ENCODE results near the gene SATB2.

SATB2 gene

GRCh38 chr2:199457147-199458008 is at the start of gene SATB2:
Gene SATB2, minus strand, starts transcription at chr2:199457939. Its CDS starts 1,902 bp downstream, at chr2:199456037.
- peak; percentile 84 for DNase-seq

GRCh38 chr2:199505755-199506403 is 48.1 kb upstream of the SATB2 start:
- no peak for DNase-seq

GRCh38 chr2:199503148-199503547 is 45.4 kb upstream of the SATB2 start:
- no peak for DNase-seq

- DNase-seq: no peak
Observed at GRCh38 chr2:199499005-199499404, 41.3 kb upstream of the SATB2 start.

- DNase-seq: no peak
Observed at GRCh38 chr2:199495147-199495546, 37.4 kb upstream of the SATB2 start.

- DNase-seq: no peak
Observed at GRCh38 chr2:199490049-199490448, 32.3 kb upstream of the SATB2 start.

- DNase-seq: peak; percentile 39
Observed at GRCh38 chr2:199488772-199489400, 31.1 kb upstream of the SATB2 start.

GRCh38 chr2:199485732-199486335 is 28.1 kb upstream of the SATB2 start:
- peak; percentile 63 for DNase-seq

GRCh38 chr2:199484927-199485326 is 27.2 kb upstream of the SATB2 start:
- no peak for DNase-seq

GRCh38 chr2:199480966-199481365 is 23.2 kb upstream of the SATB2 start:
- no peak for DNase-seq

- DNase-seq: no peak
Observed at GRCh38 chr2:199477277-199477834, 19.6 kb upstream of the SATB2 start.

GRCh38 chr2:199471443-199472057 is 13.8 kb upstream of the SATB2 start:
- DNase-seq: peak; percentile 71

- no peak for DNase-seq
Observed at GRCh38 chr2:199470672-199471442, 13.1 kb upstream of the SATB2 start.

GRCh38 chr2:199470361-199470671 is 12.6 kb upstream of the SATB2 start:
- DNase-seq: no peak

- no peak for DNase-seq
Observed at GRCh38 chr2:199469514-199470360, 12.0 kb upstream of the SATB2 start.

- DNase-seq: no peak
Observed at GRCh38 chr2:199468561-199469513, 11.1 kb upstream of the SATB2 start.

GRCh38 chr2:199467066-199467822 is 9.5 kb upstream of the SATB2 start:
- no peak for DNase-seq

GRCh38 chr2:199466692-199467065 is 8.9 kb upstream of the SATB2 start:
- DNase-seq: no peak
